ENCODE data around the gene ELANE.

- TF ChIP-seq POLR2AphosphoS5 (IDR thresholded peaks at IDR 0.05) (no peak), POLR2A (IDR thresholded peaks at IDR 0.05) (no peak)
Measured at GRCh38 chr19:858868-859843, 7.1 kb downstream of the ELANE start, which contains the start of gene CFD.

Data from prostate gland (tissue), 1 donor.